Measurements from ENCODE around the gene TMPO. TPM values are rescaled to one million over a fixed set of nuclear protein-coding genes. Genes with fewer than 3 reads are reported as not detected.

Gene TMPO
- total and polyA plus RNA-seq, 4 donors, result 20.7 to 149 (median 30.6) TPM

- ATAC-seq (ENCODE audit: insufficient read depth, low FRiP score), result no peak
- WGBS, 2 donors, result 0 to 49% methylated on average over 1 of the region's 1 CpG
- no peak for TF ChIP-seq CTCF (IDR thresholded peaks at IDR 0.05; ENCODE audit: control extremely low read depth, extremely low read depth)
These were observed 44.3 kb downstream of the TMPO start for GRCh38 chr12:98559666-98560065.

GRCh38 chr12:98561846-98562245 lies 46.5 kb downstream of the TMPO start:
- H3K4me3 ChIP-seq, result no peak overlapping the region
- ATAC-seq (ENCODE audit: insufficient read depth, low FRiP score) (no peak), DNase-seq (no peak)
- no peaks in the 10 kb centered on the region for H3K4me1 ChIP-seq (ENCODE audit: control insufficient read depth in 5 of 5, insufficient read depth in 5 of 5, low read length in 5 of 5)
- H3K27ac ChIP-seq (ENCODE audit: low read depth in 1 of 2, low read length in 1 of 2), result no peak overlapping the region
- TF ChIP-seq CTCF (IDR thresholded peaks at IDR 0.05; ENCODE audit: control extremely low read depth, extremely low read depth), result no peak
- H3K27me3 ChIP-seq (ENCODE audit: control insufficient read depth in 3 of 3, insufficient read depth in 3 of 3, low read length in 2 of 3), result no peaks in the 10 kb centered on the region
- WGBS, 2 donors, result 93 to 96% methylated on average over 3 of the region's 3 CpGs
- H3K9ac ChIP-seq (ENCODE audit: insufficient read depth in 1 of 2, low read length in 2 of 2), result no peak overlapping the region
- H3K36me3 ChIP-seq (ENCODE audit: control insufficient read depth in 4 of 4, insufficient read depth in 4 of 4, low read length in 4 of 4), result no peaks in the 10 kb centered on the region
- no peaks in the 10 kb centered on the region for H3K9me3 ChIP-seq (ENCODE audit: control insufficient read depth in 4 of 4, insufficient read depth in 3 of 4, low read length in 3 of 4)

More at GRCh38 chr12:98559666-98560065, 44.3 kb downstream of the TMPO start:
- H3K27me3 ChIP-seq (ENCODE audit: control insufficient read depth in 3 of 3, insufficient read depth in 3 of 3, low read length in 2 of 3), result no peaks in the 10 kb centered on the region
- DNase-seq, result no peak
- H3K9me3 ChIP-seq (ENCODE audit: control insufficient read depth in 4 of 4, insufficient read depth in 3 of 4, low read length in 3 of 4), result no peaks in the 10 kb centered on the region
- no peak overlapping the region for H3K9ac ChIP-seq (ENCODE audit: insufficient read depth in 1 of 2, low read length in 2 of 2)
- no peak overlapping the region for H3K27ac ChIP-seq (ENCODE audit: low read depth in 1 of 2, low read length in 1 of 2)
- no peak overlapping the region for H3K4me3 ChIP-seq
- no peaks in the 10 kb centered on the region for H3K36me3 ChIP-seq (ENCODE audit: control insufficient read depth in 4 of 4, insufficient read depth in 4 of 4, low read length in 4 of 4)
- H3K4me1 ChIP-seq (ENCODE audit: control insufficient read depth in 5 of 5, insufficient read depth in 5 of 5, low read length in 5 of 5), result no peaks in the 10 kb centered on the region

GRCh38 chr12:98572010-98572409 lies 56.6 kb downstream of the TMPO start:
- Histone ChIP-seq H3K4me1 (ENCODE audit: control insufficient read depth in 5 of 5, insufficient read depth in 5 of 5, low read length in 5 of 5) (peaks cover 0 to 3% (median 0%) of the 10 kb centered on the region in 5 donors), H3K4me3 (no peak overlapping the region), H3K36me3 (ENCODE audit: control insufficient read depth in 4 of 4, insufficient read depth in 4 of 4, low read length in 4 of 4) (no peaks in the 10 kb centered on the region), H3K27me3 (ENCODE audit: control insufficient read depth in 3 of 3, insufficient read depth in 3 of 3, low read length in 2 of 3) (no peaks in the 10 kb centered on the region), H3K9me3 (ENCODE audit: control insufficient read depth in 4 of 4, insufficient read depth in 3 of 4, low read length in 3 of 4) (no peaks in the 10 kb centered on the region), H3K27ac (ENCODE audit: low read depth in 1 of 2, low read length in 1 of 2) (no peak overlapping the region), H3K9ac (ENCODE audit: insufficient read depth in 1 of 2, low read length in 2 of 2) (no peak overlapping the region)
- 83 to 89% methylated on average over 2 of the region's 2 CpGs for WGBS, 2 donors
- no peak for ATAC-seq (ENCODE audit: insufficient read depth, low FRiP score)
- DNase-seq, result no peak
- no peak for TF ChIP-seq CTCF (IDR thresholded peaks at IDR 0.05; ENCODE audit: control extremely low read depth, extremely low read depth)

- Histone ChIP-seq H3K27ac (ENCODE audit: low read depth in 1 of 2, low read length in 1 of 2) (no peak overlapping the region), H3K27me3 (ENCODE audit: control insufficient read depth in 3 of 3, insufficient read depth in 3 of 3, low read length in 2 of 3) (no peaks in the 10 kb centered on the region), H3K4me1 (ENCODE audit: control insufficient read depth in 5 of 5, insufficient read depth in 5 of 5, low read length in 5 of 5) (peaks cover 0 to 3% (median 0%) of the 10 kb centered on the region in 5 donors), H3K4me3 (no peak overlapping the region), H3K9ac (ENCODE audit: insufficient read depth in 1 of 2, low read length in 2 of 2) (no peak overlapping the region), H3K9me3 (ENCODE audit: control insufficient read depth in 4 of 4, insufficient read depth in 3 of 4, low read length in 3 of 4) (no peaks in the 10 kb centered on the region), H3K36me3 (ENCODE audit: control insufficient read depth in 4 of 4, insufficient read depth in 4 of 4, low read length in 4 of 4) (no peaks in the 10 kb centered on the region)
- TF ChIP-seq CTCF (IDR thresholded peaks at IDR 0.05; ENCODE audit: control extremely low read depth, extremely low read depth), result no peak
- no peak for ATAC-seq (ENCODE audit: insufficient read depth, low FRiP score)
- DNase-seq, result no peak
- WGBS, 2 donors, result 82 to 97% methylated on average over 1 of the region's 1 CpG
These were observed 58.7 kb downstream of the TMPO start for GRCh38 chr12:98574110-98574509.
